Brain microvascular endothelial cell (primary cell): Measurements from ENCODE around the gene ANXA5.
A peak's percentile ranks its signal among the peaks of the same experiment; 100 is the strongest.

Source experiments
- DNase-seq: peaks from one replicate; pipeline ENCODE4 v3.0.0-alpha.2; 2020
- H3K27ac ChIP-seq: fragments of 250-450 bp; sonication (Bioruptor Pico); 2 replicates; pipeline ENCODE4 v1.5.1; 2020; ENCODE audit warnings: mild to moderate bottlenecking, moderate library complexity
- H3K27me3 ChIP-seq: fragments of 250-450 bp; sonication (Bioruptor Pico); replicated peaks from 2 replicates; pipeline ENCODE4 v1.5.1; 2020; ENCODE audit warnings: mild to moderate bottlenecking
- H3K36me3 ChIP-seq: fragments of 250-450 bp; sonication (Bioruptor Pico); replicated peaks from 2 replicates; pipeline ENCODE4 v1.5.1; 2020; ENCODE audit warnings: mild to moderate bottlenecking
- H3K4me3 ChIP-seq: 2 replicates; pipeline ENCODE4 v1.5.1; 2011; ENCODE audit warnings: low read depth, mild to moderate bottlenecking, control low read depth, low read length, moderate library complexity
- in situ Hi-C: cut with HindIII; loops from 2 replicates; pipeline ENCODE4 v1.10.0; 2017; ENCODE audit warnings: low sequenced_read_pairs, low pct_ligation_motif_present
- TF ChIP-seq, protein P1 (sequence below): IDR thresholded peaks from 2 replicates; pipeline ENCODE4 v1.5.1; 2011; ENCODE audit warnings: low read depth, mild to moderate bottlenecking, moderate library complexity, low read length, control low read depth, inconsistent platforms; ENCODE audit errors: missing control alignments

Gene ANXA5

DNA sequence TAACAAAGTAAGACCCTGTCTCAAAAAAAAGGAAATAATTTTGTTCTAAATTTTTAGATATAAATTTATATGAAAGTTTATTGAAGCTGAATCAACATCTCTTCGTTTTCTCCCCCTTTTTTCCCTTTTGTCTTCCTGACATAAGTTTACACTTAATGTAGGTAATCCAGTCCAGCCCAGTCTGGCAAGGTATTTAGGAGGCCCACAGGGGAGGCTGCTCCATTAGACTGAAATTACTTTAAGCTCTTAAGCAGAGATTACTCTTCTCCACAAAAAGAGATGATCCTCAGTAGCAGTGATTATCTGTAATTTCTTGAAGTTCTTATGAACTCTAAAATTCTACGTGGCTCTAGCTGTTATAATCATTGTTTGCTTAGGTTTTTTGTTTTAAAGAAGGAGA lies 46.0 kb downstream of the ANXA5 start:
- in situ Hi-C loops, result no loop called here
- H3K36me3 ChIP-seq, result no peaks in the 10 kb centered on the region

DNA sequence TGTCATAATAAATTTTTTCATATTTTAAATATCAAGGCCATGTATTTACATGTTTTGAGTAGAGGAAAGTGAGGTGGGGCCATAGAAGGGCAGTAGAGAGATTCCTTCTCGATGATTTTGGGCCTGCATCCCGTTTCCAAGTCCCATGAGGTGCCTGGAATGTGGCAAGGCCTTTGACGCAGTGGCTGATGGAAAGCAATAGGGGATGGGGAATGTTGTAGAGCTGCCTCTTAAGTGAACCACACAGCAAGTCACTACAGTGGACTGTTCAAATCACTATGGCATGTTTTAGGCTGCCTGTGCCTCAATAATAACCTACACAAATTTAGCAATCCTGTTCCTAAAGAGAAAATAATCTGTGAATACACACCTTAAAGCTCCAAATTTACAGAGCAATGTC lies 48.3 kb downstream of the ANXA5 start:
- Histone ChIP-seq H3K27ac (no peak overlapping the region), H3K4me3 (no peak overlapping the region), H3K27me3 (no peaks in the 10 kb centered on the region), H3K36me3 (no peaks in the 10 kb centered on the region)
- in situ Hi-C loops, result no loop called here
- DNase-seq, result peak; percentile 2
- TF ChIP-seq, protein P1, sequence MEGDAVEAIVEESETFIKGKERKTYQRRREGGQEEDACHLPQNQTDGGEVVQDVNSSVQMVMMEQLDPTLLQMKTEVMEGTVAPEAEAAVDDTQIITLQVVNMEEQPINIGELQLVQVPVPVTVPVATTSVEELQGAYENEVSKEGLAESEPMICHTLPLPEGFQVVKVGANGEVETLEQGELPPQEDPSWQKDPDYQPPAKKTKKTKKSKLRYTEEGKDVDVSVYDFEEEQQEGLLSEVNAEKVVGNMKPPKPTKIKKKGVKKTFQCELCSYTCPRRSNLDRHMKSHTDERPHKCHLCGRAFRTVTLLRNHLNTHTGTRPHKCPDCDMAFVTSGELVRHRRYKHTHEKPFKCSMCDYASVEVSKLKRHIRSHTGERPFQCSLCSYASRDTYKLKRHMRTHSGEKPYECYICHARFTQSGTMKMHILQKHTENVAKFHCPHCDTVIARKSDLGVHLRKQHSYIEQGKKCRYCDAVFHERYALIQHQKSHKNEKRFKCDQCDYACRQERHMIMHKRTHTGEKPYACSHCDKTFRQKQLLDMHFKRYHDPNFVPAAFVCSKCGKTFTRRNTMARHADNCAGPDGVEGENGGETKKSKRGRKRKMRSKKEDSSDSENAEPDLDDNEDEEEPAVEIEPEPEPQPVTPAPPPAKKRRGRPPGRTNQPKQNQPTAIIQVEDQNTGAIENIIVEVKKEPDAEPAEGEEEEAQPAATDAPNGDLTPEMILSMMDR, result no peak

More for the DNA sequence above, 46.0 kb downstream of the ANXA5 start:
- DNase-seq, result no peak
- H3K4me3 ChIP-seq, result no peak overlapping the region
- no peaks in the 10 kb centered on the region for H3K27me3 ChIP-seq
- TF ChIP-seq, protein P1, result no peak
- no peak overlapping the region for H3K27ac ChIP-seq

DNA sequence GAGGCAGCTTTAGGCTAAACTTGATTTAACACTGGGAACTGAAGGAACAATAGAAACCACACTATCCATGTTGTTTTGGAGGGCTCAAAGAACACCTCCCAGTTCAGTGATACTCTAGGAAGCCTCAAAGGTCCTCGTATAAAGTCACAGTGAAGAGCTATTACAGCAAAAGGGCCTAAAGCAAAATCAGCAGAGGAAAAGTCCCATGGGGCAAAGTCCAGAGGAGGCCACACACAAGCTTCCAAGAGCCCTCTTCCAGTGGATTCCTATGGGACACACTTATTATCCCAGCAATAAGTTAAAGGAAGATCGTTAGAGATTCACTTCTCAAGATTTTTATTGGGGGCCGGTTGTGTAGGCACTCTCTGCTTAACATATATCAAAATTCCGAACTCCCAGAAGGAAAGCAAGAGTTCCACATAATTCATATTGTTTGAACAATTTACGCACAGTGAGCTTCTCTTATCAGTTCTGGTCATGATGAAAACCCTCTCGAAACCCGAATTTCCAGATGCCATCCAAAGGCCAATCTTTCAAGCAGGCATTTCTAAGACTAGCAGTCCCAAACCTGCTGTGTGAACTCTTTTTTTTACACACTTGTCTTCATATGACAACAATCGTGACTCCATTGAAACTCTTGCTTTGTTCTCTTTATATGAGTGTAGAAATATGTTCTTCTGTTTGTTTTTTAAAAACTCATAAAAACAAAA lies 53.7 kb downstream of the ANXA5 start:
- Histone ChIP-seq H3K27ac (no peak overlapping the region), H3K4me3 (no peak overlapping the region), H3K27me3 (no peaks in the 10 kb centered on the region), H3K36me3 (no peaks in the 10 kb centered on the region)
- in situ Hi-C loops, result no loop called here
- TF ChIP-seq, protein P1, result no peak
- no peak for DNase-seq

DNA sequence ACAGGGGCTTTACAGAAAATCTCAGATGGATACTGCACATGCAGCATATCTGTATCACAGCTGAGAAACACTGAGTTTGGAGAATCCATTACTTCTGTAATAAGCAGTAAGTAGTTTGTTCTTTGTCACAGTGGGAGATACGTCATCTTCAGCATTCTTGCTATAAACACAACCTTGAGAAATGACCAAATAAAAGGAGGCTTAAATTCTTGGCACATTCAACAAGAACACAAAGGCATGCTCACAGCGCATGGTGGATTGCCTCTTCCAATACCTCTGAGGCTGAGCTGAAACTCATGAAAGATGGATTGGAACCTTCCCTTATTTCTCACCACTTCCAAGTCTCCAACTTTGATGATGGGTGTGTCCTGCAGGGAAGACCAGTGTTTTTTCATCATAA lies 54.5 kb downstream of the ANXA5 start:
- Histone ChIP-seq H3K4me3 (no peak overlapping the region), H3K27me3 (no peaks in the 10 kb centered on the region), H3K36me3 (no peaks in the 10 kb centered on the region), H3K27ac (no peak overlapping the region)
- in situ Hi-C loops, result no loop called here
- no peak for DNase-seq
- TF ChIP-seq, protein P1, result no peak

DNA sequence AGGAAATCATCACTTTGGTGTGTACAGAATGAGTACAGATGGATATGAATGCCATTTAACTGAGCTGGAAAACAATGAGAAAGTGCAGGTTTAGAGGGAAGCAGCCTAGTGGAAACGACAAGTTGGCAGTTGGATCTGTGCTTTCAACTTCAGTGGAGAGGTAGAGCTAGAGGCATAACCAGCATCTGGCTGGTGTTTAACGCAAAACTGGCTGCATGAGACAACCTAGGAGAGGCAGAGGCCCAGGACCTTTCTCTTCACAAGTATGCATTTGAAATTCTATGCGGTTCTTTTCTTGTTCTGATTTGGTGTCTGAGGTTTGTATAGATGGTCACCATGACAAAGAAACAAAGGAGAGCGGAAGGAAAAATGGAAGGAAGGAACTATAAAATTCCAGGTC lies 63.1 kb downstream of the ANXA5 start:
- DNase-seq, result no peak
- in situ Hi-C loops, result no loop called here
- Histone ChIP-seq H3K36me3 (no peaks in the 10 kb centered on the region), H3K27me3 (no peaks in the 10 kb centered on the region), H3K4me3 (no peak overlapping the region), H3K27ac (no peak overlapping the region)
- TF ChIP-seq, protein P1, result no peak

DNA sequence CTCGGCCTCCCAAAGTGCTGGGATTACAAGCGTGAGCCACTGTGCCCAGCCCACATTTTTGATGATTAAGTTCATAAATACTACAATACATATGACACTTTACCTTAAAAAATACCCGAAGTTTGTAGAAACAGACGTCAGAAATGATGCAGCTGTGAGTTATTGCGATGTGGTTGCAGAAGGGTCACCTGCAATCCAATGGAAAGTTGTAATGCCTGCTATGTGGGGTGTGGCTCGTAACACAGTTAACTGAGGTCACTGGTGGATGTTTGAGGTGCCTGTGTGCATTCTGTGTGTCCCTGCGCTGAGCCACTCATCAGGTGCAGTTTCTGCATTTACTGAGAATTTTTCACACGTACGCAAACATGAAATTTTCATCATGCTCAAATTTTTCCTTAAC lies 64.1 kb downstream of the ANXA5 start:
- TF ChIP-seq, protein P1, result no peak
- Histone ChIP-seq H3K27ac (no peak overlapping the region), H3K27me3 (no peaks in the 10 kb centered on the region), H3K36me3 (no peaks in the 10 kb centered on the region), H3K4me3 (no peak overlapping the region)
- no peak for DNase-seq
- in situ Hi-C loops, result no loop called here
